Measurements from ENCODE around the gene FBXO4.

The FBXO4 gene

GRCh38 chr5:41985945-41986695 is 61.0 kb downstream of the FBXO4 start:
- no peak for DNase-seq (ENCODE audit: extremely low read depth, insufficient read length)
- Histone ChIP-seq H3K4me3 (replicated peaks; ENCODE audit: low read depth, low read length) (no peak overlapping the region), H3K36me3 (ENCODE audit: control insufficient read depth, insufficient read depth, low read length) (no peaks in the 10 kb centered on the region), H3K27me3 (replicated peaks; ENCODE audit: control insufficient read depth, insufficient read depth, low read length) (no peaks in the 10 kb centered on the region; the same call in 1 of the 2 replicates)
- TF ChIP-seq CTCF (IDR thresholded peaks at IDR 0.05; ENCODE audit: insufficient read depth, low read length, poor library complexity, severe bottlenecking): no peak
